ENCODE data around the gene SURF1. TPM values are rescaled to one million over a fixed set of nuclear protein-coding genes. Genes with fewer than 3 reads are reported as not detected.
A peak's percentile ranks its signal among the peaks of the same experiment; 100 is the strongest.

Gene SURF1
- polyA plus RNA-seq (2013, experiment 1 of 2), result 30.0 TPM
- 30.1 TPM for polyA plus RNA-seq (2013, experiment 2 of 2)

- H3K4ac ChIP-seq (ENCODE audit: low read depth in 1 of 2, low read length in 2 of 2), result peak within 1 kb of the TSS; percentile 49 to 62
- H2BK5ac ChIP-seq (ENCODE audit: low read depth, low read length, poor library complexity, severe bottlenecking), result no peak within 1 kb of the TSS
- WGBS, result under 1% methylated on average over 65 of the region's 78 CpGs
- DNase-seq, result peak; percentile 82
- peak within 1 kb of the TSS; percentile 91 to 96 for H3K4me3 ChIP-seq (ENCODE audit: insufficient read depth in 1 of 2, low read depth in 1 of 2, low read length in 2 of 2)
- peaks cover 57 to 73% of the 10 kb centered on the region in 2 experiments for H3K36me3 ChIP-seq (ENCODE audit: control insufficient read depth in 1 of 2, insufficient read depth in 2 of 2, low read depth in 1 of 2, low read length in 2 of 2)
- no peak within 1 kb of the TSS for H2BK12ac ChIP-seq (ENCODE audit: low read length in 2 of 2)
- no peaks in the 10 kb centered on the region for H3K9me3 ChIP-seq (ENCODE audit: control insufficient read depth, low read length)
- peak within 1 kb of the TSS; percentile 100 for H3K9ac ChIP-seq (ENCODE audit: low read length)
- H3K27me3 ChIP-seq (ENCODE audit: control insufficient read depth in 1 of 2, insufficient read depth in 1 of 2, low read length in 2 of 2), result no peaks in the 10 kb centered on the region
- H3K79me1 ChIP-seq (replicated peaks; ENCODE audit: low read length, poor library complexity, severe bottlenecking), result peaks cover 44% of the 10 kb centered on the region
- peak within 1 kb of the TSS in 1 of 2 experiments; percentile 92 for H3K23ac ChIP-seq (ENCODE audit: low read length in 2 of 2)
- peak within 1 kb of the TSS; percentile 6 for H4K91ac ChIP-seq (ENCODE audit: low read length)
- peak within 1 kb of the TSS; percentile 91 for H3K4me2 ChIP-seq (ENCODE audit: low read length, poor library complexity, severe bottlenecking)
- peak within 1 kb of the TSS; percentile 53 for H4K8ac ChIP-seq (ENCODE audit: low read length)
- H3K27ac ChIP-seq (ENCODE audit: low read length, poor library complexity, severe bottlenecking), result peak within 1 kb of the TSS; percentile 6
- no peak within 1 kb of the TSS for H2BK15ac ChIP-seq (ENCODE audit: low read depth, poor library complexity, severe bottlenecking)
- peak within 1 kb of the TSS; percentile 29 for H2AFZ ChIP-seq (ENCODE audit: low read depth, low read length)
- peak within 1 kb of the TSS in 1 of 2 experiments; percentile 73 for H3K14ac ChIP-seq (ENCODE audit: low read length in 2 of 2)
- no peak within 1 kb of the TSS for H2AK5ac ChIP-seq (ENCODE audit: low read length, severe bottlenecking)
- no peak within 1 kb of the TSS for H2BK120ac ChIP-seq (ENCODE audit: low read depth, low read length)
- peaks cover 24% of the 10 kb centered on the region for H3K4me1 ChIP-seq (ENCODE audit: control insufficient read depth, insufficient read depth, low read depth, low read length)
- H3K18ac ChIP-seq (ENCODE audit: low read depth in 1 of 2, low read length in 2 of 2), result peak within 1 kb of the TSS in 1 of 2 experiments; percentile 90
Observed at GRCh38 chr9:133356391-133357091, at the start of gene SURF1, which contains the start of gene SURF2. Gene SURF1, minus strand, starts transcription at chr9:133356487. Its CDS starts 34 bp downstream, at chr9:133356453. Gene SURF2, plus strand, starts transcription at chr9:133356550. Its CDS starts 43 bp downstream, at chr9:133356593.

- H3K4me1 ChIP-seq (ENCODE audit: control insufficient read depth, insufficient read depth, low read depth, low read length), result peaks cover 7% of the 10 kb centered on the region
- no peak overlapping the region for H3K14ac ChIP-seq (ENCODE audit: low read length in 2 of 2)
- peaks cover 18% of the 10 kb centered on the region for H3K79me1 ChIP-seq (replicated peaks; ENCODE audit: low read length, poor library complexity, severe bottlenecking)
- H4K8ac ChIP-seq (ENCODE audit: low read length), result no peak overlapping the region
- H3K23ac ChIP-seq (ENCODE audit: low read length in 2 of 2), result no peak overlapping the region
- H3K27ac ChIP-seq (ENCODE audit: low read length, poor library complexity, severe bottlenecking), result no peak overlapping the region
- H2BK12ac ChIP-seq (ENCODE audit: low read length in 2 of 2), result no peak overlapping the region
- peak overlapping the region in 1 of 2 experiments; percentile 13 for H3K18ac ChIP-seq (ENCODE audit: low read depth in 1 of 2, low read length in 2 of 2)
- no peaks in the 10 kb centered on the region for H3K27me3 ChIP-seq (ENCODE audit: control insufficient read depth in 1 of 2, insufficient read depth in 1 of 2, low read length in 2 of 2)
- H3K9me3 ChIP-seq (ENCODE audit: control insufficient read depth, low read length), result no peaks in the 10 kb centered on the region
- DNase-seq, result peak; percentile 32
- H2AFZ ChIP-seq (ENCODE audit: low read depth, low read length), result no peak overlapping the region
- H2BK120ac ChIP-seq (ENCODE audit: low read depth, low read length), result no peak overlapping the region
- no peak overlapping the region for H3K4me3 ChIP-seq (ENCODE audit: insufficient read depth in 1 of 2, low read depth in 1 of 2, low read length in 2 of 2)
- no peak overlapping the region for H3K4me2 ChIP-seq (ENCODE audit: low read length, poor library complexity, severe bottlenecking)
- no peak overlapping the region for H4K91ac ChIP-seq (ENCODE audit: low read length)
- peak overlapping the region; percentile 51 for H3K9ac ChIP-seq (ENCODE audit: low read length)
- no peak overlapping the region for H2AK5ac ChIP-seq (ENCODE audit: low read length, severe bottlenecking)
- no peak overlapping the region for H2BK15ac ChIP-seq (ENCODE audit: low read depth, poor library complexity, severe bottlenecking)
- H3K4ac ChIP-seq (ENCODE audit: low read depth in 1 of 2, low read length in 2 of 2), result no peak overlapping the region
- 77% methylated on average over 17 of the region's 19 CpGs for WGBS
- no peak overlapping the region for H2BK5ac ChIP-seq (ENCODE audit: low read depth, low read length, poor library complexity, severe bottlenecking)
- H3K36me3 ChIP-seq (ENCODE audit: control insufficient read depth in 1 of 2, insufficient read depth in 2 of 2, low read depth in 1 of 2, low read length in 2 of 2), result peaks cover 54 to 80% of the 10 kb centered on the region in 2 experiments
Observed at GRCh38 chr9:133405508-133406438, 49.5 kb upstream of the SURF1 start.

- Histone ChIP-seq H2AFZ (ENCODE audit: low read depth, low read length) (no peak overlapping the region), H2BK120ac (ENCODE audit: low read depth, low read length) (no peak overlapping the region), H2BK15ac (ENCODE audit: low read depth, poor library complexity, severe bottlenecking) (no peak overlapping the region), H3K27ac (ENCODE audit: low read length, poor library complexity, severe bottlenecking) (no peak overlapping the region), H4K91ac (ENCODE audit: low read length) (no peak overlapping the region), H2BK5ac (ENCODE audit: low read depth, low read length, poor library complexity, severe bottlenecking) (no peak overlapping the region), H3K36me3 (ENCODE audit: control insufficient read depth in 1 of 2, insufficient read depth in 2 of 2, low read depth in 1 of 2, low read length in 2 of 2) (peaks cover 42 to 78% of the 10 kb centered on the region in 2 experiments), H3K4me1 (ENCODE audit: control insufficient read depth, insufficient read depth, low read depth, low read length) (peaks cover 7% of the 10 kb centered on the region), H3K27me3 (ENCODE audit: control insufficient read depth in 1 of 2, insufficient read depth in 1 of 2, low read length in 2 of 2) (no peaks in the 10 kb centered on the region), H2AK5ac (ENCODE audit: low read length, severe bottlenecking) (no peak overlapping the region), H3K4me3 (ENCODE audit: insufficient read depth in 1 of 2, low read depth in 1 of 2, low read length in 2 of 2) (no peak overlapping the region), H3K4ac (ENCODE audit: low read depth in 1 of 2, low read length in 2 of 2) (no peak overlapping the region), H2BK12ac (ENCODE audit: low read length in 2 of 2) (no peak overlapping the region), H3K18ac (ENCODE audit: low read depth in 1 of 2, low read length in 2 of 2) (no peak overlapping the region), H3K14ac (ENCODE audit: low read length in 2 of 2) (no peak overlapping the region), H4K8ac (ENCODE audit: low read length) (no peak overlapping the region), H3K9ac (ENCODE audit: low read length) (no peak overlapping the region), H3K4me2 (ENCODE audit: low read length, poor library complexity, severe bottlenecking) (no peak overlapping the region), H3K9me3 (ENCODE audit: control insufficient read depth, low read length) (no peaks in the 10 kb centered on the region), H3K79me1 (replicated peaks; ENCODE audit: low read length, poor library complexity, severe bottlenecking) (peaks cover 10% of the 10 kb centered on the region), H3K23ac (ENCODE audit: low read length in 2 of 2) (no peak overlapping the region)
- 96% methylated on average over 11 of the region's 12 CpGs for WGBS
- no peak for DNase-seq
Observed at GRCh38 chr9:133404454-133405002, 48.2 kb upstream of the SURF1 start.
